Activated CD4-positive, alpha-beta T cell treated with anti-CD3 and anti-CD28 coated beads, Interleukin-2, amount 50 U/mL, for 48 hours (primary cell): ENCODE measurements around the gene RPL34.

Source experiments
- DNase-seq, 2 experiments: peaks; one replicate each; pipeline ENCODE4 v3.0.0-alpha.2; 2020

Gene RPL34

GRCh38 chr4:108624263-108625056, 4.1 kb downstream of the RPL34 start:
- no peak for DNase-seq

- DNase-seq: no peak
Observed at GRCh38 chr4:108626056-108626455, 5.7 kb downstream of the RPL34 start.

- no peak for DNase-seq
Observed at GRCh38 chr4:108628411-108628810, 8.0 kb downstream of the RPL34 start.

GRCh38 chr4:108635070-108635655, 14.8 kb downstream of the RPL34 start:
- DNase-seq: no peak

- no peak for DNase-seq
Observed at GRCh38 chr4:108636246-108636645, 15.9 kb downstream of the RPL34 start.

- DNase-seq: no peak
Observed at GRCh38 chr4:108637856-108638255, 17.5 kb downstream of the RPL34 start.

GRCh38 chr4:108644237-108644636, 23.9 kb downstream of the RPL34 start:
- no peak for DNase-seq

- DNase-seq: no peak
Observed at GRCh38 chr4:108646706-108647105, 26.3 kb downstream of the RPL34 start.

GRCh38 chr4:108649863-108650211, 29.5 kb downstream of the RPL34 start:
- no peak for DNase-seq

- DNase-seq: peak; percentile 93 to 95
Observed at GRCh38 chr4:108650212-108651013, 30.0 kb downstream of the RPL34 start, which contains the start of gene OSTC. TSS of gene OSTC (plus strand) at chr4:108650599. CDS start at chr4:108650656, 57 bp downstream.

- DNase-seq: no peak
Observed at GRCh38 chr4:108651014-108651791, 30.8 kb downstream of the RPL34 start.

- no peak for DNase-seq
Observed at GRCh38 chr4:108662629-108663028, 42.3 kb downstream of the RPL34 start.

- no peak for DNase-seq
Observed at GRCh38 chr4:108674356-108674977, 54.1 kb downstream of the RPL34 start.
